B cell (primary cell): ENCODE results near the gene OXSR1. TPM values are rescaled to one million over a fixed set of nuclear protein-coding genes. Genes with fewer than 3 reads are reported as not detected.

ENCODE experiments used
- ATAC-seq: fragments of 200-7000 bp; cut with Tn5 transposase; one replicate; pipeline ENCODE4 v1.10.0; 2021; ENCODE audit warnings: low read depth, mild to moderate bottlenecking, moderate number of reproducible peaks, moderate library complexity
- CTCF ChIA-PET: fragments of 350-600 bp; sonication (Branson Sonifier 250); formaldehyde crosslinking; loops from one replicate; lab custom pipeline; 2021; ENCODE audit warnings: antibody characterized with exemption, inconsistent platforms; lab: Charles Lee
- POLR2A ChIA-PET: fragments of 350-600 bp; sonication (Branson Sonifier 250); formaldehyde crosslinking; loops from one replicate; lab custom pipeline; 2021; ENCODE audit warnings: antibody characterized with exemption; lab: Charles Lee
- DNase-seq: peaks from one replicate; pipeline ENCODE4 v3.0.0; 2013
- H2AFZ ChIP-seq: 2 replicates; pipeline ENCODE4 v1.6.1; 2012; ENCODE audit warnings: mild to moderate bottlenecking, low read depth, low read length; ENCODE audit not compliant: insufficient read depth, poor library complexity, severe bottlenecking
- H3K27ac ChIP-seq, 2 donors: 1 replicate in 1 of 2; 2 replicates in 1 of 2; pipeline ENCODE4 v1.5.1; 2012 to 2013; ENCODE audit warnings: low read length in 2 of 2, mild to moderate bottlenecking in 2 of 2, moderate library complexity in 1 of 2
- H3K27me3 ChIP-seq, 4 experiments: fragments of 200-600 bp in 1 of 4; sonication (generic) in 1 of 4; replicated peaks in 1 of 4; 1 replicate in 2 of 4; 2 replicates in 2 of 4; pipeline versions ENCODE4 v1.6.1 to v1.7.0; 2013 to 2016; ENCODE audit warnings: low read length in 3 of 4, mild to moderate bottlenecking in 2 of 4, mixed read lengths in 1 of 4, moderate library complexity in 1 of 4; ENCODE audit not compliant: insufficient read depth in 4 of 4, control insufficient read depth in 3 of 4; ENCODE audit errors: control extremely low read depth in 1 of 4
- H3K36me3 ChIP-seq, 2 experiments: replicated peaks in 1 of 2; 1 replicate in 1 of 2; 2 replicates in 1 of 2; pipeline versions ENCODE4 v1.6.1 to v1.7.1; 2013; ENCODE audit warnings: low read length in 1 of 2; ENCODE audit not compliant: insufficient read depth in 2 of 2, control insufficient read depth in 1 of 2; ENCODE audit errors: control extremely low read depth in 1 of 2, extremely low read depth in 1 of 2
- H3K4me1 ChIP-seq, 2 donors: fragments of 200-600 bp in 1 of 2; sonication (generic) in 1 of 2; 1 replicate in 1 of 2; 2 replicates in 1 of 2; pipeline versions ENCODE4 v1.5.1 to v1.6.1; 2013 to 2017; ENCODE audit warnings: low read length in 2 of 2; ENCODE audit not compliant: control insufficient read depth in 2 of 2, insufficient read depth in 2 of 2
- H3K4me2 ChIP-seq: replicated peaks from 2 replicates; pipeline ENCODE3; 2012; ENCODE audit warnings: mild to moderate bottlenecking, low read depth, low read length; ENCODE audit not compliant: poor library complexity, severe bottlenecking
- H3K4me3 ChIP-seq, 5 experiments: fragments of 200-600 bp in 1 of 5; sonication (generic) in 1 of 5; 1 replicate in 3 of 5; 2 replicates in 2 of 5; pipeline versions ENCODE4 v1.5.1 to v1.7.0; 2011 to 2016; ENCODE audit warnings: low read length in 4 of 5, mild to moderate bottlenecking in 4 of 5, low read depth in 2 of 5, control low read depth in 1 of 5, moderate library complexity in 1 of 5; ENCODE audit not compliant: insufficient read depth in 1 of 5; ENCODE audit errors: control extremely low read depth in 1 of 5, extremely low read depth in 1 of 5
- H3K79me2 ChIP-seq: fragments of 200-600 bp; sonication (generic); one replicate; pipeline ENCODE4 v1.6.0; 2016; ENCODE audit warnings: low read length; ENCODE audit not compliant: control insufficient read depth, insufficient read depth
- H3K9ac ChIP-seq: fragments of 200-600 bp; sonication (generic); 2 replicates; pipeline ENCODE4 v1.6.1; 2017; ENCODE audit warnings: mild to moderate bottlenecking, low read length, moderate library complexity
- H3K9me3 ChIP-seq, 3 donors: one replicate each; pipeline versions ENCODE4 v1.6.1 to v1.7.1; 2013; ENCODE audit warnings: low read length in 2 of 3; ENCODE audit not compliant: control insufficient read depth in 2 of 3, insufficient read depth in 1 of 3; ENCODE audit errors: control extremely low read depth in 1 of 3
- H4K20me1 ChIP-seq: 2 replicates; pipeline ENCODE4 v1.6.0; 2012; ENCODE audit warnings: mild to moderate bottlenecking, low read length; ENCODE audit not compliant: insufficient read depth, control insufficient read depth, poor library complexity, severe bottlenecking
- H3K27ac Mint-ChIP-seq: one replicate; pipeline ENCODE4 v1.8.0; 2021; ENCODE audit warnings: mixed read lengths
- H3K27me3 Mint-ChIP-seq: one replicate; pipeline ENCODE4 v1.8.0; 2021; ENCODE audit warnings: mixed read lengths
- H3K4me1 Mint-ChIP-seq: one replicate; pipeline ENCODE4 v1.8.0; 2021; ENCODE audit warnings: mixed read lengths
- H3K4me3 Mint-ChIP-seq: one replicate; pipeline ENCODE4 v1.8.0; 2021; ENCODE audit warnings: mixed read lengths
- H3K9me3 Mint-ChIP-seq: one replicate; pipeline ENCODE4 v1.8.0; 2022; ENCODE audit warnings: mixed read lengths; ENCODE audit not compliant: insufficient read depth
- CTCF ChIP-seq: fragments of 200-600 bp; IDR thresholded peaks from one replicate; pipeline ENCODE4 v1.8.0; 2022; ENCODE audit warnings: antibody characterized with exemption, mild to moderate bottlenecking
- EZH2 ChIP-seq: IDR thresholded peaks from 2 replicates; pipeline ENCODE4 v1.6.1; 2012; ENCODE audit warnings: borderline replicate concordance, low read depth, mild to moderate bottlenecking, moderate library complexity, low read length; ENCODE audit not compliant: insufficient read depth, poor library complexity, severe bottlenecking
- WGBS: methylation state at CpG from one replicate; pipeline ENCODE4 v1.1.5; 2013; ENCODE audit warnings: missing lambda C conversion rate; ENCODE audit not compliant: insufficient coverage; 5-methylcytosine and 5-hydroxymethylcytosine counted together
- intact Hi-C: fragments of 100-400 bp; cut with micrococcal nuclease; formaldehyde crosslinking; loops from one replicate; pipeline ENCODE4 v1.10.0; 2022
- polyA plus RNA-seq: library from polyadenylated mRNA; depleted of rRNA; stranded (reverse); fragments of >200 nt; gene quantifications from 2 replicates; pipeline ENCODE4 v1.2.3, GENCODE V29; 2012
- total RNA-seq, 2 donors: library from RNA; stranded (reverse); fragments of 120-200 nt in 1 of 2; gene quantifications; 1 replicate in 1 of 2; 2 replicates in 1 of 2; pipeline versions ENCODE4 v1.2.3 to v1.2.4, GENCODE V29; 2013 to 2022

The OXSR1 gene
- total and polyA plus RNA-seq, 2 donors (not counting 1 experiment from before 2014, with no cell fraction given): 15.5 to 41.5 TPM

DNA sequence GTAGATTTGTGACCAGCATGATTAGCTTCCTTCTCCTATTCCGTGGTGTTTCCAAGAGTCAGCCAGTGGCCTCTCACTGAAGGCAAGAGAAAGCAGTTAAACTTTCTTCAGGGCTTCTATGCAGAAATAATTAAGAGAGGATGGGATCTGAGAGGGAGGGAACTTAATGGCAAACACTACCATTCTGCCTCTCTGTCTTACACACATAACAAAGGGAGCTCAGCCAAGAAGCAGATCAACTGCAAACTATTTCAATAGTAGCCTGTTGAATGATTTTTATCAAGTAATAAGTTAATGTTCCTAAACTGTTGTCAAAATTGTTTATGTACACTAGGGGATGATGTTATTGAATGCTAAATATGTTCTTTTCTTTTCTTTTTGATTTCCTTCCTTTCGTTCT lies 11.8 kb downstream of the OXSR1 start:
- no peak overlapping the region for H3K27ac ChIP-seq
- Mint-ChIP-seq H3K9me3 (no peaks in the 10 kb centered on the region), H3K4me1 (peaks cover 35% of the 10 kb centered on the region), H3K27ac (no peak overlapping the region), H3K4me3 (no peak overlapping the region), H3K27me3 (no peaks in the 10 kb centered on the region)
- DNase-seq (no peak), ATAC-seq (no peak)
- H3K79me2 ChIP-seq: peaks cover 83% of the 10 kb centered on the region
- ChIA-PET POLR2A (no interaction called here), CTCF (no interaction called here)
- no peak overlapping the region for H3K4me3 ChIP-seq
- WGBS: 100% methylated on average over 1 of the region's 2 CpGs
- peaks cover 0 to 2% of the 10 kb centered on the region in 2 experiments for H3K36me3 ChIP-seq
- H3K9ac ChIP-seq: no peak overlapping the region
- peaks cover 0 to 4% of the 10 kb centered on the region in 2 donors for H3K4me1 ChIP-seq
- no peaks in the 10 kb centered on the region for H3K9me3 ChIP-seq
- intact Hi-C loops: no loop called here
- no peak overlapping the region for H2AFZ ChIP-seq
- H3K4me2 ChIP-seq: no peak overlapping the region
- no peak for TF ChIP-seq EZH2
- no peaks in the 10 kb centered on the region for H3K27me3 ChIP-seq
- peaks cover 66% of the 10 kb centered on the region for H4K20me1 ChIP-seq

- Mint-ChIP-seq H3K27me3 (no peaks in the 10 kb centered on the region), H3K4me3 (no peak overlapping the region), H3K4me1 (no peaks in the 10 kb centered on the region), H3K27ac (no peak overlapping the region), H3K9me3 (no peaks in the 10 kb centered on the region)
- intact Hi-C loops: no loop called here
- peaks cover 0 to 2% (median 0%) of the 10 kb centered on the region in 3 donors for H3K9me3 ChIP-seq
- H3K4me3 ChIP-seq: no peak overlapping the region
- peaks cover 40% of the 10 kb centered on the region for H3K79me2 ChIP-seq
- POLR2A ChIA-PET: no interaction called here
- H3K4me1 ChIP-seq: no peaks in the 10 kb centered on the region
- H3K36me3 ChIP-seq: peaks cover 8 to 23% of the 10 kb centered on the region in 2 experiments
- CTCF ChIA-PET: no interaction called here
- H4K20me1 ChIP-seq: peaks cover 8% of the 10 kb centered on the region
- H2AFZ ChIP-seq: no peak overlapping the region
- H3K27me3 ChIP-seq: no peaks in the 10 kb centered on the region
- no peak overlapping the region for H3K9ac ChIP-seq
- WGBS: no CpG with 5 or more reads among the region's 1 CpG
- H3K4me2 ChIP-seq: no peak overlapping the region
- H3K27ac ChIP-seq: no peak overlapping the region
- ATAC-seq: no peak
- no peak for DNase-seq
- no peak for TF ChIP-seq EZH2
- TF ChIP-seq CTCF: no peak
These were observed 21.4 kb downstream of the OXSR1 start for GRCh38 chr3:38186781-38187180.
